Superior temporal gyrus (tissue), 1 donor: Measurements from ENCODE around the gene FOXP2.
"Not testable (repeated sequence)": the region's sequence is repeated elsewhere in the genome, so short reads cannot be mapped to it uniquely, and the experiment has no call there.

Experiments
- DNase-seq: peaks from one replicate; pipeline ENCODE4 v3.0.0-alpha.2; 2016; ENCODE audit errors: extremely low spot score

The FOXP2 gene

GRCh38 chr7:114502454-114503254 lies 88.0 kb downstream of the FOXP2 start:
- DNase-seq, result no peak

GRCh38 chr7:114504586-114504985 lies 90.0 kb downstream of the FOXP2 start:
- DNase-seq, result no peak

DNA sequence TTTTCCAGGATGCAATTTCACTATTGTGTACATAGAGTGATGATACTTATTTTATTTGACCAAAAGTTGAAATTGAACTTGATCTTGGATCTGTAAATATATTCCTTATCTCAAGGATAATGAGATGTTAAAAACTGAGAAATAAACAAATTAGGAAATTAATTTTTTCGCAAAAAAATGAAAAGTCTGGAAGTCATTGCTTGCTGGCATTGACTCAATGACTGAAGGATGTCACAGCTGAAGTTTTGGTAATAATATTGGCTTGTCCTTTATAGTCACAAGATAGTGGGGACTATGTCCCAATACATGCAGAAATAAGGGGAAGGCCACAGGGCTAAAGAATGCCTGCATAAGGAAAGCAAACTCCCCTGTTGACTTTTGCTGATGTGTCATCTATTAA lies 92.8 kb downstream of the FOXP2 start:
- no peak for DNase-seq

DNA sequence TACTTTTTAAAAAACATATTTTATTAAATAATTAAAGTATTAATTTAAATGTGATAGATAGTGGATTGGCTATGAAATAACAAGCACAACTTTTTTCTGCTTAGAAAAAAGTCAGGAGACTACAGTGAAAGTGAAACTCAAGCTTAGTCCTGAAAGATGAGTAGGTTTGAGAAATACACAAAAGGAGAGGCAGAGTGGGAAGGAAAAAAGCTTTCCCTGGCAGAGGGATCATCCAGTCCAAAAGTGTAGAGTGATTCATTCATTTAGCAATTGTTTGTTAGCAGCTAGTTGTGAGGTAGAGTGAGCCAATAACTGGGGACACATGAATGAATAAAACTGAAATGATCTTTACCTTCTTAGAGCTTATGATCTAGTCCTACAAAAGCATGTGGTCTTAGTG lies 93.5 kb downstream of the FOXP2 start:
- DNase-seq, result no peak

DNA sequence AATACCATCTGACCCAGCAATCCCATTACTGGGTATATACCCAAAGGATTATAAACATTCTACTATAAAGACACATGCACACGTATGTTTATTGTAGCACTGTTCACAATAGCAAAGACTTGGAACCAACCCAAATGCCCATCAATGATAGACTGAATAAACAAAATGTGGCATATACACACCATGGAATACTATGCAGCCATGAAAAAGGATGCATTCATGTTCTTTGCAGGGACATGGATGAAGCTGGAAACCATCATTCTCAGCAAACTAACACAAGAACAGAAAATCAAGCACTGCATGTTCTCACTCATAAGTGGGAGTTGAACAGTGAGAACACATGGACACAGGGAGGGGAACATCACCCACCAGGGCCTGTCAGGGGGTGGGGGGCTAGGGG lies 96.2 kb downstream of the FOXP2 start:
- DNase-seq, result not testable (repeated sequence)

DNA sequence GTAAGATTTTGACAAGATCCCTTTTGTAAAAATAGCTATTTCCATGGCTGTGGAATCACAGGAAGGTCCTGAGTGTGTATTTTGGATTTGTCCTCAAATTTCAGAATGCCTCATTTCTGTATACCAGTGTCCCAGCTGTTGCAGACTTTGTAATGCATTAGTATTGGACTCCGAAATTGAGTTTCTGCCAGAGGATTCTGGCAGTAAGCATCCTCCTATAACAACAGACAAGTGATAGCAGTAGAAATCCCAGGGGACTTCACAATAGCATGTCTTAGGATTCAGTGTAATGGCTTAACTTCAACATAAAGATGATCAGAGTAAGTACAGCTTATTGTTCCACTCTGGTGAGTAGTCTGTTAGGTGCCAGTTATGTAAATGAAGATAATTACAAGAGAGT lies 104.6 kb downstream of the FOXP2 start:
- DNase-seq, result no peak

DNA sequence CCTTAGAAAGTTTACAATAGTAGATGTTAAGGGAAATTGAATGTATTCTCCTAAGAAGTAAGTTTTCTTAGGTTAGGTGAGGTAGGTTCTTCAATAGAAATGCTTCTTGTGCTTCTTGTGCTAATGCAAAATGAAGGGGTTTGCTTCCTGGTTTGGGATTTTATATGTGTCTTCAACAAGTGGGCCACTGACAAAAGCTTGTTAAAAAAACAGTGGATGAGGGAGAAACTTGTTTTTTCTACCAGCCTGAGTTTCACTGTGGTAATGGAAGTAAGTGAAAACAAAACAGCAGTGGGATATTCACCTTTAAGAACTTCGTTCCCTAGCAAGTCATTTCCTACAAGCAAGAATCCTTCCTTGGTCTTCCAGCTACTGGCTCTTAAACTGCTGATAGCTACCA lies 107.5 kb downstream of the FOXP2 start:
- DNase-seq, result no peak

GRCh38 chr7:114527589-114527988 lies 113.0 kb downstream of the FOXP2 start:
- no peak for DNase-seq

GRCh38 chr7:114530057-114530611 lies 115.5 kb downstream of the FOXP2 start:
- DNase-seq, result no peak

DNA sequence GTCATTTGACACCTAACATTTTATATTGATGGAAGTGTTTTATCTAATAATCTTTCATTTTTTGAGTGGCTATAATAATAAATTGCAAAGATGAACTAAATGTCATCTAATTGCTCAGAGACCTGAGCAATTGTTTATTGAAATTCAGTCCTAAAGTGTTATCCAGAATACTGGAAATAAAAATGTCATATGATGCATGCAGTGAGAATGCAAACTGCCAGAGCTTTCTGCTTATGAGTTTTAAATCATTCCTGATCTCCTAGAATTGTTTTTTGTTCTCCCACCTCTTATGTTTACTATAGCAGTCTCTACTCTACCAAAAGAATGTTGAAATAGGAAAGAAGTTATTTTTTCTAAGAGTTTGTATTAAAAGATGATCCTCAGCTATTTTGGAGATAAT lies 116.7 kb downstream of the FOXP2 start:
- DNase-seq, result no peak

- no peak for DNase-seq
These were observed 118.5 kb downstream of the FOXP2 start for GRCh38 chr7:114533131-114533530.

- no peak for DNase-seq
These were observed 120.3 kb downstream of the FOXP2 start for GRCh38 chr7:114534953-114535352.

DNA sequence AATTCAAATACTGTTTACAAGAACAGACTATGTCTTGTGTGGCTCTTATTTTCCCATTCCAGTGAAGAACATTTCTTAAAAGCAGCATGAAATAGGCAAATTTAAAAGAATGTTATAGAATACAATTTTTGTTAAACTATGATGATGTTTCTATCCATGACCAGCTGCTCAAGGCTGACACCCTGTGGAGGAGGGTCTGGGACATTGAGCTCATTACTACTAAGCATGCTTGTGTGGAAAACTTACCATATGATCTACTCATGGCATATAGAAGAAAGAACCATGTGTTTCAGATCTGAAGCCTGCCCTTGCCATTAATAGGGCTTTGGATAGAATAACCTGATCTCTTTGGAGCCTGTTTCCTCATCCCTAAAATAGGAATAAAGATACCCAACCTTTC lies 125.0 kb downstream of the FOXP2 start:
- no peak for DNase-seq

DNA sequence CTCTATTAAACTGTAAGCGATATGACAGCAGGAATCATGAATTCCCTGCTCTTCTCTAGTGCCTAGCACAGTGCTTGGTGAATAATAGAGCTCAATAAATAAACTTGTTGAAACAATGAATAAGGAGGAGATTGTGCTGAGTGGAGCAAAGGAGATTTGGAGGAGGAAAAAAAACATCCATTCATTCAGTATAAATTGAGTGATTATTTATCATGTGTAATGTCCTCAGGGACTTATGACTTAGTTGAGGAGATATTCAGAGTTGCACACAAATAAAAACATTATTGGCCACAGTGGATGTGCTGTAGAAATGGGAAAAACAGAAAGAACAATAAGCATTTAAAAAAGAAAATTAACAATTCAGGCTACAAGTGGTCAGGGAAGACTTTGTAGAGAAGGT lies 125.7 kb downstream of the FOXP2 start:
- DNase-seq, result no peak

DNA sequence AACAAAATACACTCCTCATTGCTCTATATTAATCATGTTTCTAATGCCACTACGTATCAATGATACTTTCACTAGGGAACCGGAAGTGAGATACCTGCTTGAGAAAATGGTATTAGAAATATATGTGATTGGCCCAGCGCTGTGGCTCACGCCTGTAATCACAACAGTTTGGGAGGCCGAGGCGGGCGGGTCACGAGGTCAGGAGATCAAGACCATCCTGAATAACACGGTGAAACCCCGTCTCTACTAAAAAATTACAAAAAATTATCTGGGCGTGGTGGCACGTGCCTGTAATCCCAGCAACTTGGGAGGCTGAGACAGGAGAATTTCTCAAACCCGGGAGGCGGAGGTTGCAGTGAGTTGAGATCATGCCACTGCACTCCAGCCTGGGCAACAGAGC lies 132.7 kb downstream of the FOXP2 start:
- not testable (repeated sequence) for DNase-seq

DNA sequence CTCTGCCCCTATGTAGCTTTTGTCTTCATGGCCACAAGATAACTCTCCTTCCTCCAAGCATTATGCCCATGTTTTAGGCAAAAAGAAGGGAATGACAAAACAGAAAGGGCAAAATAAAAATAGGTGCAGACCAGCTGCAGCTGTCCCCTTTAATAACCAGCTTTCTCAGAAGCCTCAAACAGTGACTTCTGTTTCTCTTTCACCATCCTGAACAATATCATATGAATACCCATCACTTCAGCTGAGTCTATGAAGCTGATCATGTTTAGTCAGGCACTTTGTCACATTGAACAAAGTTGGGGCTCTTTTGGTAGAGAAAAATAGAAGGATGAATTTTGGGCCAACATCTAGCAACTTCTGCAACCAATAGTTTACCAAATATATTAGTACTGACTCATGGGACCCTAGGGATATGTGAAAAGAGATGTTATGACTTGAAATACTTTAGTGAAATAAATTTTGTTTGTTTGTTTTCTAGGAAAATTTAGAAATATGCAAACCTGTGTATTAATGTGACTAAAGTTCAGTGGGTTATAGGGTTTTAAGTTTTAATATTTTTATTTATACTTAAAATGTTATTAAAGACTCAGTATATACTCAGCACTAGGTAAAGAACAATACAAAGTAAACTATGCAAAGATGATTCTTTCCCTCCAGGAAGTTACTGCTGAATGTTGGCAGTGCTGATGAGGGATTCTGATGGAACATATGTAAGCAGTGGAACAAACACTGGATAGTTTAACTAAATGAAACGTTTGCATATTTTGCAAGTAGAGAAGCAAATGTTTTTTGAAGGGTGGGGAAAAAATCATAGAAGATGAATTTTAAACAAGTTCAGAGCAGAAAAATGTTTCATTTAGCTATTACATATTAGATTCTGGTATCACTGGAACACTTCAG lies 133.7 kb downstream of the FOXP2 start:
- DNase-seq, result no peak

- no peak for DNase-seq
These were observed 140.3 kb downstream of the FOXP2 start for GRCh38 chr7:114554781-114555537.

DNA sequence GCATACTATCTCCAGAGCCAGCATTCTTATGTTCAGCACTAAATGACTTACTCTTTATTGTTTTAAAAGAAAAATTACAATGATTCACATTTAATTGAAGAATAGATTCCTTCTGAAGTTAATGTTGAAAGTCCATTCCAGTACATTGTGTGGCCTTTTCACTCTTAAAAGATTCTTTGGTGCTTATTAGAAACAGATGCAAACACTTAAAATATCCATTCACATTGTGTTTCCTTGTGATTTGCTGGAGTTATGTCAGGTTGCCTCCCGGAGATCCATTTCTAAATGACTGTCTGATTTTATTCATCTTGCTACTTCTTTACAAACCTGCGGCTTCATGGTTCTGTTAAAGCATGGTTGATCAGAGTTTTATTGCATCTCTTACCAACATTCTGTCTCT lies 152.8 kb downstream of the FOXP2 start:
- no peak for DNase-seq

- no peak for DNase-seq
These were observed 154.6 kb downstream of the FOXP2 start for GRCh38 chr7:114569220-114569619.

DNA sequence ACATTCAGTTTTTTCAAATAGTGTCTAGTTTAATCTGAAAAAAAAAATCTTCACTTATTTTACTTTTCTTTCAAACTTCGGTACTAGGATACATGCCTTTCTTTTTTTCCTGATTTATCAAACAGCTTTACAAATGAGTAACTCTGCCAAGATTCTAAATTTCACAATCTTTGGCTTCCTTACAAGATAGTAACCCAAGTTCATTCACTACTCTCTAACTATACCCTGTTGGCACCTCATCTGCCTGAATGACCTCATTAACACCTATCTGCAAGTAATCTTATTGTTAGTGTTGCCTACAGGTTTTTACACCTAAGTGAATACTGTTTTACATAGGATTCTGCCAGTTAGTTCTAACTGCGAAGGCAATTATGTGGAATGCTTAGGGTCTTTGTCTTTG lies 159.8 kb downstream of the FOXP2 start:
- DNase-seq, result no peak

- no peak for DNase-seq
These were observed 160.5 kb downstream of the FOXP2 start for GRCh38 chr7:114575098-114575497.

DNA sequence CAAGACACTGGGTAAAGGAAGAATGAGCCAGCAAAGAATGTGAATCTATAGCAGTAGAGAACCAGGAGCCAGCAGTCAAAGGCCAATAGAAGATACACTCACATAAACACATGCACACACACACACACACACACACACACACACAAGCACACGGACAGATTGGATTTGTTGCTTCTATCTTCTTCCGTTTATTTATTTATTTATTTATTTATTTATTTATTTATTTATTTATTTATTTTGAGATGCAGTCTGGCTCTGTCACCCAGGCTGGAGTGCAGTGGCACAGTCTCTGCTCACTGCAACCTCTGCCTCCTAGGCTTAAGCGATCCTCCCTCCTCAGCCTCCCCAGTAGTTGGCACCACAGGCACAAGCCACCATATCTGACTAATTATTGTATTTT lies 166.3 kb downstream of the FOXP2 start:
- DNase-seq, result not testable (repeated sequence)
